ENCODE data around the gene KCNIP4.

DNA sequence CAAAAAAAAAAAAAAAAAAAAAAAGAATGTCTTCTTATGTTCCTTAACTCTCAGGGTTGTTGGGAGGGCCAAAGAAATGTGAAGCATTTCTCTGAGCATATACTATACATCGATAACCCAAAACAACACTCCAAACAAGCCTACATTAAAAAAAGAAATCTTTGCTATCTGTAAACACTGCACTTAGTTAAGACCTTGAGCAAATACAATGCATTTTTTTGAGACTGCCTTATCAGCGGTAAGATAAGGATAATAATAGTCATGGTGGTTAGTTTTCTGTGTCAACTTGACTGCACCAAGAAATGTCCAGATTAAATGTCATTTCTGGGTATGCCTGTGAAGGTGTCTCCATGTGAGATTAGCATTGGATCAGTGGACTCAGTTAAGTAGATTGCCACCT is 706.4 kb downstream of the KCNIP4 start:
- TF ChIP-seq, protein P1, sequence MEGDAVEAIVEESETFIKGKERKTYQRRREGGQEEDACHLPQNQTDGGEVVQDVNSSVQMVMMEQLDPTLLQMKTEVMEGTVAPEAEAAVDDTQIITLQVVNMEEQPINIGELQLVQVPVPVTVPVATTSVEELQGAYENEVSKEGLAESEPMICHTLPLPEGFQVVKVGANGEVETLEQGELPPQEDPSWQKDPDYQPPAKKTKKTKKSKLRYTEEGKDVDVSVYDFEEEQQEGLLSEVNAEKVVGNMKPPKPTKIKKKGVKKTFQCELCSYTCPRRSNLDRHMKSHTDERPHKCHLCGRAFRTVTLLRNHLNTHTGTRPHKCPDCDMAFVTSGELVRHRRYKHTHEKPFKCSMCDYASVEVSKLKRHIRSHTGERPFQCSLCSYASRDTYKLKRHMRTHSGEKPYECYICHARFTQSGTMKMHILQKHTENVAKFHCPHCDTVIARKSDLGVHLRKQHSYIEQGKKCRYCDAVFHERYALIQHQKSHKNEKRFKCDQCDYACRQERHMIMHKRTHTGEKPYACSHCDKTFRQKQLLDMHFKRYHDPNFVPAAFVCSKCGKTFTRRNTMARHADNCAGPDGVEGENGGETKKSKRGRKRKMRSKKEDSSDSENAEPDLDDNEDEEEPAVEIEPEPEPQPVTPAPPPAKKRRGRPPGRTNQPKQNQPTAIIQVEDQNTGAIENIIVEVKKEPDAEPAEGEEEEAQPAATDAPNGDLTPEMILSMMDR (IDR thresholded peaks at IDR 0.05 in 2 of 3, conservative IDR thresholded peaks at IDR 0.05 in 1 of 3; ENCODE audit: control insufficient read depth in 2 of 3, extremely low read depth in 1 of 3, insufficient read depth in 1 of 3, low read depth in 3 of 3, low read length in 3 of 3), result no peak
- no peak for TF ChIP-seq ZZZ3 (IDR thresholded peaks at IDR 0.05; ENCODE audit: control insufficient read depth, insufficient read length, low read depth)
- TF ChIP-seq POLR2AphosphoS5 (IDR thresholded peaks at IDR 0.05; ENCODE audit: low read length), result no peak
- TF ChIP-seq, protein P2, sequence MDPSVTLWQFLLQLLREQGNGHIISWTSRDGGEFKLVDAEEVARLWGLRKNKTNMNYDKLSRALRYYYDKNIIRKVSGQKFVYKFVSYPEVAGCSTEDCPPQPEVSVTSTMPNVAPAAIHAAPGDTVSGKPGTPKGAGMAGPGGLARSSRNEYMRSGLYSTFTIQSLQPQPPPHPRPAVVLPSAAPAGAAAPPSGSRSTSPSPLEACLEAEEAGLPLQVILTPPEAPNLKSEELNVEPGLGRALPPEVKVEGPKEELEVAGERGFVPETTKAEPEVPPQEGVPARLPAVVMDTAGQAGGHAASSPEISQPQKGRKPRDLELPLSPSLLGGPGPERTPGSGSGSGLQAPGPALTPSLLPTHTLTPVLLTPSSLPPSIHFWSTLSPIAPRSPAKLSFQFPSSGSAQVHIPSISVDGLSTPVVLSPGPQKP (IDR thresholded peaks at IDR 0.05; ENCODE audit: low read depth, low read length), result no peak
- TF ChIP-seq, protein P3, sequence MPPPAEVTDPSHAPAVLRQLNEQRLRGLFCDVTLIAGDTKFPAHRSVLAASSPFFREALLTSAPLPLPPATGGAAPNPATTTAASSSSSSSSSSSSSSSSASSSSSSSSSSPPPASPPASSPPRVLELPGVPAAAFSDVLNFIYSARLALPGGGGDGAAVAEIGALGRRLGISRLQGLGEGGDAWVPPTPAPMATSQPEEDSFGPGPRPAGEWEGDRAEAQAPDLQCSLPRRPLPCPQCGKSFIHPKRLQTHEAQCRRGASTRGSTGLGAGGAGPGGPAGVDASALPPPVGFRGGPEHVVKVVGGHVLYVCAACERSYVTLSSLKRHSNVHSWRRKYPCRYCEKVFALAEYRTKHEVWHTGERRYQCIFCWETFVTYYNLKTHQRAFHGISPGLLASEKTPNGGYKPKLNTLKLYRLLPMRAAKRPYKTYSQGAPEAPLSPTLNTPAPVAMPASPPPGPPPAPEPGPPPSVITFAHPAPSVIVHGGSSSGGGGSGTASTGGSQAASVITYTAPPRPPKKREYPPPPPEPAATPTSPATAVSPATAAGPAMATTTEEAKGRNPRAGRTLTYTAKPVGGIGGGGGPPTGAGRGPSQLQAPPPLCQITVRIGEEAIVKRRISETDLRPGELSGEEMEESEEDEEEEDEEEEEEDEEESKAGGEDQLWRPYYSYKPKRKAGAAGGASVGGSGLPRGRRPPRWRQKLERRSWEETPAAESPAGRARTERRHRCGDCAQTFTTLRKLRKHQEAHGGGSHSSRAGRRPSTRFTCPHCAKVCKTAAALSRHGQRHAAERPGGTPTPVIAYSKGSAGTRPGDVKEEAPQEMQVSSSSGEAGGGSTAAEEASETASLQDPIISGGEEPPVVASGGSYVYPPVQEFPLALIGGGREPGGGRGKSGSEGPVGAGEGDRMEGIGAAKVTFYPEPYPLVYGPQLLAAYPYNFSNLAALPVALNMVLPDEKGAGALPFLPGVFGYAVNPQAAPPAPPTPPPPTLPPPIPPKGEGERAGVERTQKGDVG (CRISPR knock-in tag; IDR thresholded peaks at IDR 0.05), result no peak
- TF ChIP-seq, protein P4, sequence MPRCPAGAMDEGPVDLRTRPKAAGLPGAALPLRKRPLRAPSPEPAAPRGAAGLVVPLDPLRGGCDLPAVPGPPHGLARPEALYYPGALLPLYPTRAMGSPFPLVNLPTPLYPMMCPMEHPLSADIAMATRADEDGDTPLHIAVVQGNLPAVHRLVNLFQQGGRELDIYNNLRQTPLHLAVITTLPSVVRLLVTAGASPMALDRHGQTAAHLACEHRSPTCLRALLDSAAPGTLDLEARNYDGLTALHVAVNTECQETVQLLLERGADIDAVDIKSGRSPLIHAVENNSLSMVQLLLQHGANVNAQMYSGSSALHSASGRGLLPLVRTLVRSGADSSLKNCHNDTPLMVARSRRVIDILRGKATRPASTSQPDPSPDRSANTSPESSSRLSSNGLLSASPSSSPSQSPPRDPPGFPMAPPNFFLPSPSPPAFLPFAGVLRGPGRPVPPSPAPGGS (IDR thresholded peaks at IDR 0.05; ENCODE audit: borderline replicate concordance, insufficient read depth, low read depth, low read length, poor library complexity, severe bottlenecking), result no peak
- no peak for TF ChIP-seq ZNF24 (IDR thresholded peaks at IDR 0.05)
- no peak for TF ChIP-seq CBX3 (IDR thresholded peaks at IDR 0.05; ENCODE audit: borderline replicate concordance, low read depth)
- no peak for TF ChIP-seq KLF5 (IDR thresholded peaks at IDR 0.05; ENCODE audit: partially characterized antibody)

All from GM12878 (cell line).